Neural progenitor cell (in vitro differentiated cells): Measurements from ENCODE around the gene SKA3.

Experiments used
- EZH2 ChIP-seq: fragments of 200-600 bp; sonication (generic); IDR thresholded peaks from 2 replicates; pipeline ENCODE4 v1.6.1; 2017; ENCODE audit warnings: antibody characterized with exemption, mild to moderate bottlenecking, moderate library complexity
- EZH2phosphoT487 ChIP-seq: fragments of 200-600 bp; sonication (generic); IDR thresholded peaks from 2 replicates; pipeline ENCODE4 v1.6.1; 2017; ENCODE audit warnings: antibody characterized with exemption
- TF ChIP-seq, protein P1 (sequence below): fragments of 200-600 bp; sonication (generic); IDR thresholded peaks from 2 replicates; pipeline ENCODE4 v1.5.1; 2017; ENCODE audit warnings: antibody characterized with exemption, mild to moderate bottlenecking

DNA sequence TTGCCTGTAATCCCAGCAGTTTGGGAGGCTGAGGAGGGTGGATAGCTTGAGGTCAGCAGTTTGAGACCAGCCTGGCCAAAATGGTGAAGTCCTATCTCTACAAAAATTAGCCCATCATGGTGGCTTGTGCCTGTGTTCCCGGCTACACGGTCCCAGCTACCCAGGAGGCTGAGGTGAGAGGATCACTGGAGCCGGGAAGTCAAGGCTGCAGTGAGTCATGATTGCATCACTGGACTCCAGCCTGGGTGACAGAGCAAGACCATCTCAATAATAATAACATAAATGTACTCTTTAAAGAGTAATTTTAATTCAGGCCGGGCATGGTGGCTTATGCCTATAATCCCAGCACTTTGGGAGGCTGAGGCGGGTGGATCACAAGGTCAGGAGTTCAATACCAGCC lies 38.7 kb downstream of the SKA3 start:
- TF ChIP-seq, protein P1, sequence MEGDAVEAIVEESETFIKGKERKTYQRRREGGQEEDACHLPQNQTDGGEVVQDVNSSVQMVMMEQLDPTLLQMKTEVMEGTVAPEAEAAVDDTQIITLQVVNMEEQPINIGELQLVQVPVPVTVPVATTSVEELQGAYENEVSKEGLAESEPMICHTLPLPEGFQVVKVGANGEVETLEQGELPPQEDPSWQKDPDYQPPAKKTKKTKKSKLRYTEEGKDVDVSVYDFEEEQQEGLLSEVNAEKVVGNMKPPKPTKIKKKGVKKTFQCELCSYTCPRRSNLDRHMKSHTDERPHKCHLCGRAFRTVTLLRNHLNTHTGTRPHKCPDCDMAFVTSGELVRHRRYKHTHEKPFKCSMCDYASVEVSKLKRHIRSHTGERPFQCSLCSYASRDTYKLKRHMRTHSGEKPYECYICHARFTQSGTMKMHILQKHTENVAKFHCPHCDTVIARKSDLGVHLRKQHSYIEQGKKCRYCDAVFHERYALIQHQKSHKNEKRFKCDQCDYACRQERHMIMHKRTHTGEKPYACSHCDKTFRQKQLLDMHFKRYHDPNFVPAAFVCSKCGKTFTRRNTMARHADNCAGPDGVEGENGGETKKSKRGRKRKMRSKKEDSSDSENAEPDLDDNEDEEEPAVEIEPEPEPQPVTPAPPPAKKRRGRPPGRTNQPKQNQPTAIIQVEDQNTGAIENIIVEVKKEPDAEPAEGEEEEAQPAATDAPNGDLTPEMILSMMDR, result no peak
- TF ChIP-seq EZH2 (no peak), EZH2phosphoT487 (no peak)
